Keratinocyte (primary cell): Measurements from ENCODE around the gene B4GALT7.

Experiments used
- CTCF ChIP-seq, 3 experiments: IDR thresholded peaks in 1 of 3; conservative IDR thresholded peaks in 1 of 3; optimal IDR thresholded peaks in 1 of 3; 2 replicates in 2 of 3; 3 replicates in 1 of 3; pipeline versions ENCODE3 to v1.5.1; 2011; ENCODE audit warnings: low read length in 3 of 3, mild to moderate bottlenecking in 3 of 3, moderate library complexity in 2 of 3, control low read depth in 1 of 3, inconsistent platforms in 1 of 3; ENCODE audit not compliant: insufficient read depth in 2 of 3; ENCODE audit errors: extremely low read depth in 1 of 3
- EZH2 ChIP-seq: IDR thresholded peaks from one replicate; pipeline ENCODE4 v1.6.1; 2012; ENCODE audit warnings: inconsistent platforms, mild to moderate bottlenecking, low read length, moderate library complexity

- TF ChIP-seq CTCF (optimal IDR thresholded peaks at IDR 0.05 in 1 of 3, IDR thresholded peaks at IDR 0.05 in 1 of 3, conservative IDR thresholded peaks at IDR 0.05 in 1 of 3; ENCODE audit: extremely low read depth in 1 of 3, insufficient read depth in 2 of 3, low read length in 3 of 3) (no peak), EZH2 (no peak)
Observed at GRCh38 chr5:177607115-177607451, 7.2 kb downstream of the B4GALT7 start.
